Measurements from ENCODE around the gene TNRC6A.
"Not testable (repeated sequence)": the region's sequence is repeated elsewhere in the genome, so short reads cannot be mapped to it uniquely, and the experiment has no call there.

TNRC6A gene

GRCh38 chr16:24721830-24722238 lies 7.6 kb upstream of the TNRC6A start:
- DNase-seq (ENCODE audit: low read depth, low spot score) = peak; percentile 77
- peak overlapping the region; percentile 14 for H3K27ac ChIP-seq

GRCh38 chr16:24723663-24724062 lies 5.8 kb upstream of the TNRC6A start:
- DNase-seq (ENCODE audit: low read depth, low spot score) = no peak

DNA sequence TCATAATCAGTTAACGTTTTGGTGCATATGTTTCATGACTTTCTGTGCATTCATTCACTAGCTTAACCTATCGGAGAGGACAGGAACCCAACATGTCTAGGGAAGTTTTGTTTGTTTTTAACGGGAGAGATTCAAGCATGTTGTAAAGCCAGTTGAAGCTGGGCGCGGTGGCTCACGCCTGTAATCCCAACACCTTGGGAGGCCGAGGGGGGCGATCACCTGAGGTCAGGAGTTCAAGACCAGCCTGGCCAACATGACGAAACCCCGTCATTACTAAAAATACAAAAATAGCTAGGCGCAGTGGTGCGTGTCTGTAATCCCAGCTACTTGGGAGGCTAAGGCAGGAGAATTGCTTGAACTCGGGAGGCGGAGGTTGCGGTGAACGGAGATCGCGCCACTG lies 1.4 kb upstream of the TNRC6A start:
- no peak for DNase-seq (ENCODE audit: low read depth, low spot score)
- no peak overlapping the region for H3K27ac ChIP-seq

More at GRCh38 chr16:24723663-24724062, 5.8 kb upstream of the TNRC6A start:
- peak overlapping the region; percentile 35 for H3K27ac ChIP-seq

GRCh38 chr16:24728891-24729242 lies 584 bp upstream of the TNRC6A start:
- H3K27ac ChIP-seq = peak overlapping the region; percentile 87
- no peak for DNase-seq (ENCODE audit: low read depth, low spot score)

- H3K27ac ChIP-seq = peak overlapping the region; percentile 87
- no peak for DNase-seq (ENCODE audit: low read depth, low spot score)
Observed at GRCh38 chr16:24729951-24730815, 732 bp downstream of the TNRC6A start.

- no peak for DNase-seq (ENCODE audit: low read depth, low spot score)
- no peak overlapping the region for H3K27ac ChIP-seq
Observed at GRCh38 chr16:24730914-24731313, 1.5 kb downstream of the TNRC6A start.

DNA sequence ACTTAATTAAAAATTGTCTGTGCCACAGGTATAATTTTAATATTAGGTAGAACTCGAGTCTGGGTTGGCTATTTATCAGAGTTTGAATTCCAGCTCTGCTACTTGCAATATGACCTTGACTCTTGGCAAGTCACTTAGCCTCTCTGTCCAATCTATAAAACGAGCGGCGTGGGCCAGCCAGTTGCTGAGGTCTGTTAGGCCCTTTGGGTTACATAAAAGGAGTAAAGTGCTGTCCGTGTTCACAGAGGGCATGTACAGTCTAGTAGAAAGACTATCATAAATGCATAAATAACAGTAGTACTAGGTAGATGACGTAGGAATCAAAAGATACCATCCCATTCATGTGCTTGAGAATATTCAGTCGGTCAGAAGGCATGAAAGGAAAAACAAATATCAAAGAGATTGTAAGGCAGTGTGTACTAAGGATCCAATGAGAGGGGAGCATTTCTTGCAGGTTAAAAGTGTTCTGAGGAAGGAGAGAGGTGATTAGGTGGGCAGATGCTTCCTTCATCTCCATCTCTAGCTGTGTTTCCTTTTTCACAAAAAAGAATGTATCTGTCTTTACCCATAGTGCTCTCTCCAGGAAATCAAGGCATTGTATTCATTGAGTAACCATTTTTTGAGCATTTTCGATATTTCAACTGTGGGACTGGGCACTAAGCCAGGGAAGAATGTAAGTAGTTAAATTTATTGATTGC lies 2.4 kb downstream of the TNRC6A start:
- H3K27ac ChIP-seq = no peak overlapping the region

GRCh38 chr16:24734382-24734781 lies 4.9 kb downstream of the TNRC6A start:
- DNase-seq (ENCODE audit: low read depth, low spot score) = no peak
- H3K27ac ChIP-seq = no peak overlapping the region

More for the DNA sequence above, 2.4 kb downstream of the TNRC6A start:
- no peak for DNase-seq (ENCODE audit: low read depth, low spot score)

DNA sequence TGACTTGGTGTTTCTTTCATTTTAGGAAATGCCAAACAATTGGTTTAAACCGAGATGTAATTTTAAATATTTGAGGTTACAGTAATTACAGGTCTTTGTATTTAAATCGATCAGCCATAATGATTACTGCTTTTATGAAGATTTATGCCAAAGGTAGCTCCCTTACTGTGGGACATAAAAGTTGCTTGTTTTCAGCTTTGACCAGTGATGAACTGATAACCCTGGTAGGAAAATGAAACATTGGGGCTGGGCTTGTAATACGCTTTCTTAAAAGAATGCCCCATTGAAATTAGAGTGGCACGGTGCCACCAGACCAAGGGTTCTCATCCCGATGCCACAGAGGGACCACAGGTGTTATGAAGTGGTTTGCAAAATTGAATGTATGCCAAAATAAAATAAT lies 7.3 kb downstream of the TNRC6A start:
- no peak for DNase-seq (ENCODE audit: low read depth, low spot score)
- H3K27ac ChIP-seq = peak overlapping the region; percentile 56

DNA sequence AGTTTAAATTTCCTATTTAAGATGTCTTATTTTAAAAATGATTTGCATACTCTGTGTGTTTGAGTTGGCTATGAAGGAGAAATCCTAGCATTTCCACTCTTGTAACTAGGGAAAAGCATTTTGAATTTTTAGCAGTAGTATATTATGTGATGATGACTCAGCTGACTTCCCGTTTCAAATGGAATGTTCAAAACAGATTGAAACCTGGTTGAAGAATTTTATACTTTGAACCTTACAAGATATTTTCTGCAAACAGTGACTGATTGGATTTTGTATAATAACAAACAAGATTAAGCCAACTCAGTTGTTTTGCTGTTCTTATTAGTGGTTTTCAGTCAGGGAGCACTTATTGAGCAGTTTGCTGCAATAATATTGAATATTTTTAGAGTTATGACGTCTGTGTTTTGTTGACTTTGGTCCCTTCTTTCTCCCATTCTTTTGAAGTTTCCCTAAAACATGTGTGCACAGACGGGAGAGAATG lies 8.0 kb downstream of the TNRC6A start:
- DNase-seq (ENCODE audit: low read depth, low spot score) = no peak

GRCh38 chr16:24737916-24738594 lies 8.6 kb downstream of the TNRC6A start:
- H3K27ac ChIP-seq = peak overlapping the region; percentile 56
- DNase-seq (ENCODE audit: low read depth, low spot score) = no peak

More for the DNA sequence above, 8.0 kb downstream of the TNRC6A start:
- peak overlapping the region; percentile 56 for H3K27ac ChIP-seq

GRCh38 chr16:24738895-24739294 lies 9.4 kb downstream of the TNRC6A start:
- no peak for DNase-seq (ENCODE audit: low read depth, low spot score)

DNA sequence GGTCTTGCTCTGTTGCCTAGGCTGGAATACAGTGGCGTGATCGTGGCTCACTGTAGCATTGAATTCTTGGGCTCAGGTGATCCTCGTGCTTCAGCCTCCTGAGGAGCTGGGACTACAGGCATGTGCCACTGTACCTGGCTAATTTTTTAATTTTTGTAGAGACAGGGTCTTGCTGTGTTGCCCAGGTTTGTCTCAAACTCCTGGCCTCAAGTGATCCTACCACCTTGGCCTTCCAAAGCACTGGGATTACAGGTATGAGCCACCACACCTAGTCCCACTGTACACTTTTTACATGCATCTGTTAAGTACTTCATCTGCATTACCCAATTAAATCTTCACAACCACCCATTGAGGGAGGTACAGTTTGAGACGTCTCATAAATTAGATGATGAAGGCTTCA lies 12.4 kb downstream of the TNRC6A start:
- H3K27ac ChIP-seq = no peak overlapping the region
- DNase-seq (ENCODE audit: low read depth, low spot score) = no peak

More at GRCh38 chr16:24738895-24739294, 9.4 kb downstream of the TNRC6A start:
- H3K27ac ChIP-seq = no peak overlapping the region

DNA sequence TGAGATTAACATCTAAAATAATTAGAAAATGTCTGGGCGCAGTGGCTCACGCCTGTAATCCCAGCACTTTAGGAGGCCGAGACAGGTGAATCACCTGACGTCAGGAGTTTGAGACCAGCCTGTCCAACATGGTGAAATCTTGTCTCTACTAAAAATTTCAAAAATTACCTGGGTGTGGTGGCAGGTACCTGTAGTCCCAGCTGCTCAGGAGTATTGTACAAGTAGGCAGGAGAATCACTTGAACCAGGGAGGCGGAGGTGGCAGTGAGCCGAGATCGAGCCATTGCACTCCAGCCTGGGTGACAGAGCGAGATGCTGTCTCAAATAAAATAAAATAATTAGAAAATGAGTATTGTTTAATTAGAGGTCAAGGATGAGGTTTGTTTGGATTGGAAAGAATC lies 13.2 kb downstream of the TNRC6A start:
- not testable (repeated sequence) for DNase-seq (ENCODE audit: low read depth, low spot score); H3K27ac ChIP-seq

DNA sequence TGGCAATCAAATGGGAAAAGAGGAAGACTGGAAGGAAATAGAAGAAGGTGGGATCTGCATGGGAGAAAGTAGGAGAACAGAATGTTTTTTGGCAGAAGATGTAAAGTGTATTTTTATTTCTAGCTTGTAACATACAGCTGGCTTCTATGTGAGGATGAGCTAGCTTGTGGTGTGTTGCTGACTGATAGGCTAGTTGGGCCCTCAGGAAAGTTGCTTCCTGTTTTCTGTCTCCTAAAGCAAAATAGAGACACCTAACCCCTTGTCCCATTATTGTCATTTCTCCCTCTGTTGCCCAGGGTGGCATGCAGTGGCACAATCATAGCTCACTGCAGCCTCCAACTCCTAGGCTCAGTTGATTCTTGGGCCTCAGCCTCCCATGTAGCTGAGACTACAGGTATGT lies 15.9 kb downstream of the TNRC6A start:
- DNase-seq (ENCODE audit: low read depth, low spot score) = no peak
- no peak overlapping the region for H3K27ac ChIP-seq

- no peak for DNase-seq (ENCODE audit: low read depth, low spot score)
- H3K27ac ChIP-seq = no peak overlapping the region
Observed at GRCh38 chr16:24745791-24746190, 16.3 kb downstream of the TNRC6A start.

GRCh38 chr16:24747441-24747840 lies 18.0 kb downstream of the TNRC6A start:
- H3K27ac ChIP-seq = peak overlapping the region; percentile 21
- no peak for DNase-seq (ENCODE audit: low read depth, low spot score)

DNA sequence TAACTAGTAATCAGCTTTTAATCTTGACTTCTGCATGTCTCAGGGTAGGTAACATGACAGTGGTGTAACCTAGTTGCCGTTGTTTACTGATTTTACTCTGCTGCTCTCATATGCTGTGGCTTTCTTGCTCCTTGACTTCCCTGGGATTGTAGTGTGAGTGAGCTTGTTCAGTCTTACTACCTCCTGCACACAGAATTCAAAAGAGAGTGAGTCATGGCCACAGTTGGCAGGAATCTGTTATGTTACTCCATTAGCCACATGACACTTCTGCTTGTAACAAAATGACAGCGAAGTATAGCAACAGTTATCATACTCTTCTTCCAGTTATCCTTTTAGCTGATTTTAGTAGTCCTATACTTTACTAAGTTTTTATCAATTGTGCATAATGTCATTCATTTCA lies 18.8 kb downstream of the TNRC6A start:
- peak overlapping the region; percentile 21 for H3K27ac ChIP-seq
- peak; percentile 68 for DNase-seq (ENCODE audit: low read depth, low spot score)

- DNase-seq (ENCODE audit: low read depth, low spot score) = no peak
- H3K27ac ChIP-seq = no peak overlapping the region
Observed at GRCh38 chr16:24749310-24749709, 19.9 kb downstream of the TNRC6A start.

DNA sequence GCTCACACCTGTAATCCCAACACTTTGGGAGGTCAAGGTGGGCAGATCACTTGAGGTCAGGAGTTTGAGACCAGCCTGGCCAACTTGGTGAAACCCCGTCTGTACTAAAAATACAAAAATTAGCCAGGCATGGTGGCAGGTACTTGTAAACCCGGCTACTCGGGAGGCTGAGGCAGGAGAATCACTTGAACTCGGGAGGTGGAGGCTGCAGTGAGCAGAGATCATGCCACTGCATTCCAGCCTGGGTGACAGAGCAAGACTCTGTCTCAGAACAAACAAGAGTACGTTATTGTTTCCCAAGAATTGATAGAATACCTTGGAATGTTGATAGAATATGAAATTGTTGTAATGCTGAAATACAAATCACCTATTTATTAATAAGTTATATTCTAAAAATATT lies 20.4 kb downstream of the TNRC6A start:
- not testable (repeated sequence) for H3K27ac ChIP-seq; DNase-seq (ENCODE audit: low read depth, low spot score)

DNA sequence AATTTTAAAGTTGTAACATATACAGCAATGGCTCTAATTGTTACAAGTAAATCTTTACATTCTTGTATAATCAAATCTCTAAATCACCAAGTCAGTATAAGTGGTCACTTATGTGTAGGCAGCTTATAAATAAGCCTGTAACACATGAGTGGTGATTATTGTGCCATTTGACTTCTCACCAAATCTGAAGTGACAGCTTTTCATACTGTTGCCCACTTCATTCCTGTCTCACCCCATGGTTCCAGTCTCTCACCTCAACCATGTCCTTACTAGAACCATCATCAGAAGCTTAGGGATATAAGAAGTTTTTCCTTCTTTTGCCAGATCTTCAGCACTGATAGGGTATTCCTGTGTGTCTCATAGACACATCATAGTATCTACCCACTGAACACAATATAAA lies 23.5 kb downstream of the TNRC6A start:
- DNase-seq (ENCODE audit: low read depth, low spot score) = no peak
- no peak overlapping the region for H3K27ac ChIP-seq

All from epithelial cell of prostate (primary cell).